Measurements from ENCODE around the gene TNFAIP3.

Gene TNFAIP3

GRCh38 chr6:137849981-137850714 is 16.9 kb upstream of the TNFAIP3 start:
- peak overlapping the region; percentile 90 for H3K27ac Mint-ChIP-seq
- H3K27me3 Mint-ChIP-seq = no peaks in the 10 kb centered on the region
- H3K9me3 Mint-ChIP-seq = no peaks in the 10 kb centered on the region

DNA sequence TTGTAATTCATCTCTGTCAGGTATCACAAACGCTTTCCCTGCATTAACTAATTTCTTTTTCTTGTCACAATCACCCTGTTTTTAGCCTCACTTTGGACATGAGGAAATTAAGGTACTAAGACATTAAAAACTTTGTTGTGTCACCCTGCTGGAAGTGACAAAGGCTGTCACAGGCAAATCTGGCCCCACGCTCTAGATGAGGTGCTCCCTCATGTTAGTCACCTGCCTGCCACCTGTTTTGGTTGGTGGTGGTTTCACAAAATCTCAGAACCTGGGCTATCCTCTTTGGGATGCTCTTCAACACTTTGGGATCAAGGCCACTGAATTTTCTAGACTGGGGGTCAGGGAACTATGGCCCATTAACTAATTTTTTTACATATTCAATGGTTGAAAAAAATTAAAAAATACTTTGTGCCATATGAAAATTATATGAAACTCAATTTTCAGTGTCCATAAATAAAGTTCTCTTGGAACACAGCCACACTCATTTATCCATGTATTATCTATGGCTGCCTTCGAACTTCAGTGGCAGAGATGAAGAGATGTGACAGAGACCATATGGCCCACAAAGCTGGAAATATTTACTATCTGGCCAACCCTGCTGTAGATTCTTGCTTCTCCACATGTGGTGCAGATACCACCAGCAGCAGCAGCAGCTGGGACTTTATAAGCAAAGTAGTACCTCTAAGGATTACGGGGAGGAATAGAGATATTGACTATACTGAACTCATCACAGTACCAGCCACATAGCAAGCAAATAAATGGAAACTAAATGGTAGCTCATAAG is 16.1 kb upstream of the TNFAIP3 start:
- Mint-ChIP-seq H3K4me1 (ENCODE audit: low read depth) (peaks cover 44% of the 10 kb centered on the region), H3K9me3 (peaks cover 4% of the 10 kb centered on the region), H3K36me3 (ENCODE audit: low read depth) (peaks cover 3% of the 10 kb centered on the region), H3K27ac (peak overlapping the region; percentile 90), H3K27me3 (no peaks in the 10 kb centered on the region), H3K4me3 (no peak overlapping the region)
- DNase-seq = no peak

More at GRCh38 chr6:137849981-137850714, 16.9 kb upstream of the TNFAIP3 start:
- H3K4me1 Mint-ChIP-seq (ENCODE audit: low read depth) = peaks cover 44% of the 10 kb centered on the region
- no peak overlapping the region for H3K4me3 Mint-ChIP-seq
- no peaks in the 10 kb centered on the region for H3K36me3 Mint-ChIP-seq (ENCODE audit: low read depth)
- DNase-seq = no peak

GRCh38 chr6:137851669-137852068 is 15.4 kb upstream of the TNFAIP3 start:
- H3K27ac Mint-ChIP-seq = peak overlapping the region; percentile 90
- H3K4me1 Mint-ChIP-seq (ENCODE audit: low read depth) = peaks cover 44% of the 10 kb centered on the region
- H3K27me3 Mint-ChIP-seq = no peaks in the 10 kb centered on the region
- no peak for DNase-seq
- peaks cover 7% of the 10 kb centered on the region for H3K36me3 Mint-ChIP-seq (ENCODE audit: low read depth)
- peaks cover 7% of the 10 kb centered on the region for H3K9me3 Mint-ChIP-seq
- H3K4me3 Mint-ChIP-seq = no peak overlapping the region

DNA sequence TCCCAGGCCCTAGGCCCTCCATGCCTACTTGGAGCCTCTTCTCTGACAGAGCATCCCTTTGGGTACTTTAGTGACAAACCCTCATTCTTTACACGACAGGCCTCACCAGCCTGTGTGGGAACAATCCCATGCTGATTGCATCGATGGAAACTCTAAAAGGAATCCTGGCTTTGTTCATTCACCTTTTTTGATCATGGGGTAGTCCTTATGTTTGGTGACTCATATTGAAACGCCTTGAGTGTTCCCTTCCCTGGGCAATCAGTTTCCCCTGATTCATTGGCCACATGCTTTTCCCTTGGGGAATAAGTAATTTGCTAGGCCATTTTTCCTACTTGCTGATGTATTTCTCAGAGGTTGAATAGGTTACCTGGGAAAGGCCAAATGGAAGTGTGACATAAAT is 14.7 kb upstream of the TNFAIP3 start:
- Mint-ChIP-seq H3K27ac (peak overlapping the region; percentile 90), H3K27me3 (no peaks in the 10 kb centered on the region), H3K36me3 (ENCODE audit: low read depth) (peaks cover 9% of the 10 kb centered on the region), H3K4me1 (ENCODE audit: low read depth) (peaks cover 44% of the 10 kb centered on the region), H3K4me3 (no peak overlapping the region), H3K9me3 (peaks cover 7% of the 10 kb centered on the region)
- no peak for DNase-seq

- H3K36me3 Mint-ChIP-seq (ENCODE audit: low read depth) = peaks cover 13% of the 10 kb centered on the region
- no peak overlapping the region for H3K27ac Mint-ChIP-seq
- DNase-seq = no peak
- H3K4me1 Mint-ChIP-seq (ENCODE audit: low read depth) = peaks cover 44% of the 10 kb centered on the region
- H3K9me3 Mint-ChIP-seq = peaks cover 7% of the 10 kb centered on the region
- H3K4me3 Mint-ChIP-seq = no peak overlapping the region
- H3K27me3 Mint-ChIP-seq = no peaks in the 10 kb centered on the region
Measured at GRCh38 chr6:137852811-137853210, 14.2 kb upstream of the TNFAIP3 start.

- Mint-ChIP-seq H3K4me1 (ENCODE audit: low read depth) (peaks cover 42% of the 10 kb centered on the region), H3K27me3 (no peaks in the 10 kb centered on the region), H3K9me3 (peaks cover 7% of the 10 kb centered on the region), H3K27ac (no peak overlapping the region), H3K4me3 (no peak overlapping the region), H3K36me3 (ENCODE audit: low read depth) (peaks cover 16% of the 10 kb centered on the region)
- DNase-seq = no peak
Measured at GRCh38 chr6:137853569-137854213, 13.4 kb upstream of the TNFAIP3 start.

DNA sequence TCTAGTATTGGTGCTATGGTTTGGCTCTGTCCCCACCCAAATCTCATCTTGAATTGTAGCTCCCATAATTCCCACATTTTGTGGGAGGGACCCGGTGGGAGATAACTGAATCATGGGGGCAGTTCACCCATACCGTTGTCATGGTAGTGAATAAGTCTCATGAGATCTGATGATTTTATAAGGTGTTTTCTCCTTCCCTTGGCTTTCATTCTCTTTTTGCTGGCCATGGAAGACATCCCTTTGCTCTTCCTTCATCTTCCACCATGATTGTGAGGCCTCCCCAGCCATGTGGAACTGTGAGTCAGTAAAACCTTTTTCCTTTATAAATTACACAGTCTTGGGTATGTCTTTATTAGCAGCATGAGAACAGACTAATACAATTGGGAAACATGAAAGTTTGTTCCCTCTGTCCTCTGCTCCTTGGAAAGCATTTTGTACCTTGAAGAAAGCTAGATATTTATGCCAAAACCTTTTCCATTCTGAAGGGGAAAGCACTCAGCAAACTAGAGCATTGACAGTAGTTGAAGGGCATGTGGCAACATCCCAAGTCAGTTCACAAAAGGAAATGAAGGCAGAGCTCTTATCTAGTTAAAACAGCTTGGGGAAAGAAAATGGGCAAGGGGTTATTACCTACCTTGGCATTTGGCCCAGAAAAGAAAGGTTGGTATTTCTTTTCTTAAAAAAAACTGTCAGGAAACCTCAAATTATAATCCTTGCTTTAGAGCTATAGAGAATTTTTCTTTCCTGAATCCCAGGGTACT is 10.7 kb upstream of the TNFAIP3 start:
- Mint-ChIP-seq H3K4me3 (no peak overlapping the region), H3K4me1 (ENCODE audit: low read depth) (peaks cover 22% of the 10 kb centered on the region), H3K36me3 (ENCODE audit: low read depth) (peaks cover 16% of the 10 kb centered on the region), H3K27ac (no peak overlapping the region), H3K27me3 (no peaks in the 10 kb centered on the region), H3K9me3 (peaks cover 7% of the 10 kb centered on the region)
- DNase-seq = no peak

DNA sequence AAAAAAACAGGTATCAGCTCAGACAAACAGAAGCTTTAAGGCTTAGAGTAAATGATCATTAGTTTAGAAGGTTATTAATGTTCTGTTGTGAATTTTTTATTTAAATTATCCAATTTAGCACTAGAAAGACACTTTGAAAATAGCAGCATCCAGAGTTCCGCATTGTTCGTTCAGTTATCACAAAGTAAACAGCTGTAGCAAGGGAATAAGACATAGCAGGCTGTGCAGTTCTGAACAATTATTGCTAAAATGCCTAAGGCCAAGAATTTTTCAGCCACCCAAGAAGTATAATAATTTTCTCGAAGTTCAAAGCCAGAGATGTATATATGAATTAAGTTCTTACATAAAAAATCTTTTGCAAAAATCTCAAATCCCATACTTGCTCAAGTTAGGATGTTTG is 8.0 kb upstream of the TNFAIP3 start:
- H3K36me3 Mint-ChIP-seq (ENCODE audit: low read depth) = peaks cover 16% of the 10 kb centered on the region
- no peak overlapping the region for H3K27ac Mint-ChIP-seq
- peaks cover 23% of the 10 kb centered on the region for H3K4me1 Mint-ChIP-seq (ENCODE audit: low read depth)
- H3K9me3 Mint-ChIP-seq = peaks cover 7% of the 10 kb centered on the region
- no peak overlapping the region for H3K4me3 Mint-ChIP-seq
- no peak for DNase-seq
- no peaks in the 10 kb centered on the region for H3K27me3 Mint-ChIP-seq

GRCh38 chr6:137860394-137861005 is 6.6 kb upstream of the TNFAIP3 start:
- no peak for DNase-seq
- Mint-ChIP-seq H3K4me3 (no peak overlapping the region), H3K36me3 (ENCODE audit: low read depth) (peaks cover 17% of the 10 kb centered on the region), H3K9me3 (peaks cover 7% of the 10 kb centered on the region), H3K27me3 (no peaks in the 10 kb centered on the region), H3K4me1 (ENCODE audit: low read depth) (peaks cover 34% of the 10 kb centered on the region), H3K27ac (no peak overlapping the region)

GRCh38 chr6:137861550-137862337 is 5.3 kb upstream of the TNFAIP3 start:
- Mint-ChIP-seq H3K4me1 (ENCODE audit: low read depth) (peaks cover 44% of the 10 kb centered on the region), H3K9me3 (no peaks in the 10 kb centered on the region), H3K27ac (peak overlapping the region; percentile 2), H3K36me3 (ENCODE audit: low read depth) (peaks cover 16% of the 10 kb centered on the region), H3K27me3 (no peaks in the 10 kb centered on the region), H3K4me3 (no peak overlapping the region)
- no peak for DNase-seq

- Mint-ChIP-seq H3K4me3 (no peak overlapping the region), H3K27me3 (no peaks in the 10 kb centered on the region), H3K4me1 (ENCODE audit: low read depth) (peaks cover 44% of the 10 kb centered on the region), H3K9me3 (no peaks in the 10 kb centered on the region), H3K27ac (no peak overlapping the region), H3K36me3 (ENCODE audit: low read depth) (peaks cover 16% of the 10 kb centered on the region)
- no peak for DNase-seq
Measured at GRCh38 chr6:137862419-137863090, 4.5 kb upstream of the TNFAIP3 start.

GRCh38 chr6:137863091-137863797 is 3.8 kb upstream of the TNFAIP3 start:
- no peaks in the 10 kb centered on the region for H3K27me3 Mint-ChIP-seq
- no peak for DNase-seq
- no peaks in the 10 kb centered on the region for H3K9me3 Mint-ChIP-seq
- H3K4me3 Mint-ChIP-seq = no peak overlapping the region
- peaks cover 18% of the 10 kb centered on the region for H3K36me3 Mint-ChIP-seq (ENCODE audit: low read depth)
- H3K4me1 Mint-ChIP-seq (ENCODE audit: low read depth) = peaks cover 44% of the 10 kb centered on the region
- no peak overlapping the region for H3K27ac Mint-ChIP-seq

All from activated T-cell treated with anti-CD3 and anti-CD28 coated beads, Interleukin-2, amount 50 U/mL, for 24 hours (primary cell).